Measurements from ENCODE around the gene APOL3.

Gene APOL3

GRCh38 chr22:36197514-36198146 is 37.1 kb upstream of the APOL3 start:
- TF ChIP-seq, protein P1, sequence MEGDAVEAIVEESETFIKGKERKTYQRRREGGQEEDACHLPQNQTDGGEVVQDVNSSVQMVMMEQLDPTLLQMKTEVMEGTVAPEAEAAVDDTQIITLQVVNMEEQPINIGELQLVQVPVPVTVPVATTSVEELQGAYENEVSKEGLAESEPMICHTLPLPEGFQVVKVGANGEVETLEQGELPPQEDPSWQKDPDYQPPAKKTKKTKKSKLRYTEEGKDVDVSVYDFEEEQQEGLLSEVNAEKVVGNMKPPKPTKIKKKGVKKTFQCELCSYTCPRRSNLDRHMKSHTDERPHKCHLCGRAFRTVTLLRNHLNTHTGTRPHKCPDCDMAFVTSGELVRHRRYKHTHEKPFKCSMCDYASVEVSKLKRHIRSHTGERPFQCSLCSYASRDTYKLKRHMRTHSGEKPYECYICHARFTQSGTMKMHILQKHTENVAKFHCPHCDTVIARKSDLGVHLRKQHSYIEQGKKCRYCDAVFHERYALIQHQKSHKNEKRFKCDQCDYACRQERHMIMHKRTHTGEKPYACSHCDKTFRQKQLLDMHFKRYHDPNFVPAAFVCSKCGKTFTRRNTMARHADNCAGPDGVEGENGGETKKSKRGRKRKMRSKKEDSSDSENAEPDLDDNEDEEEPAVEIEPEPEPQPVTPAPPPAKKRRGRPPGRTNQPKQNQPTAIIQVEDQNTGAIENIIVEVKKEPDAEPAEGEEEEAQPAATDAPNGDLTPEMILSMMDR (IDR thresholded peaks at IDR 0.05): no peak
- DNase-seq (ENCODE audit: low spot score): peak; percentile 73
- Histone ChIP-seq H3K4me3 (no peak overlapping the region), H3K27ac (peak overlapping the region in 1 of 2 donors; percentile 74)

DNA sequence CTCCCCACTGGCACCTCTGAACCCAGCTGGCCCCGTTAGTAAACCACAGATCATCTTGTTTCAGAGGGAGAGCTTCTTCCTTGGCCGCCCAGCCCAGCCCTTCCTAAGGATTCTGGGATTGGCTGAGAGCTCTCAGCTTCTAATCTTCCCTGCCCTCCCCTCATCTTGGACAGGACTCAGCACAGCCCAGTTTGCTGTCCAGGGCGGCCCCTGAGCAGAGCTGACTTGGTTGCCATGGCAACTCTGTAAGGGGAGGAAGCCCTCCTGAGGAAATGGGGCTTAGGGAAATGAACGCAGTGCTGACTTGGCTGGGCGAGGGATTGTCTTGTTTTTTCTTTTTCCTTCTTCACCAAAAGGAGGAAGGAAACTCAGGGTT is 36.5 kb upstream of the APOL3 start:
- Histone ChIP-seq H3K4me3 (no peak overlapping the region), H3K27ac (peak overlapping the region in 1 of 2 donors; percentile 74)
- TF ChIP-seq, protein P1 (IDR thresholded peaks at IDR 0.05): no peak
- peak; percentile 76 for DNase-seq (ENCODE audit: low spot score)

DNA sequence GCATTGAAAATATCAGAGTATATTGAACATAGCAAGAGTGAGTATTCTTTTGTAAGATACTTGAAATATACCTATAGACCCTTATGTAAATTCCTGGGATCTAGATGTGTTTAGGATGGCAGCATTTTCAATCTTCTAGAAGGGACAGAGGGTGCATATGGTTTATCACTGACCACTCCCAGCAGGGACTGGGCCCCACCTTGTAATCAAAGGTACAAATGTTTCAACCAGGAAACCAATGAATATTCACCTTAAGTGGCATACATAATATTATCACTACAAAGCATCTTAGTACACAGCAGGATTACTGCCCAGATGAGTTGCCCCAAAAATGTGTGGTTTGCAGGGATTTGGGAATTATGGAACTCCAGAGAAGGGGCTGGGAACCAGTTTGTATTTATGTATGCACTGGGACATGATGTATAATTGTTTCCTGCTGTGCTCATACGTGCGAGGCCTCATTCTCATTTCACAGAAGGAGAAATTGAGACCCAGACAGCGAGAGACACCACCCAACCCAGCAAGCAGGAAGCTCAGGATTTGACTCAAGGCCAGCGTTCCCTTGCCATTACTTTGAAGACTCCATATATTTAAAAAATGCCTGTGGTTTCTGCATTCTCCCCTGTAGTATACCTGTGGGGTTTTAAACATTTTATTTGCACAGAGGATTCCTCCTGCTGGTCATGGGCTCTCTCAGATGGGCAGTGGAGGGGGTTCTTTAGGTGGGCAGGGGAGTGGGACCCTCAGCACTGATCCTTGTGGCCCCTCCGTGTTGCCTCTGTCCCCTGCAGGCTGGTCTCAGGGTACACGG is 35.9 kb upstream of the APOL3 start:
- Histone ChIP-seq H3K4me3 (no peak overlapping the region), H3K27ac (peak overlapping the region in 1 of 2 donors; percentile 74)
- TF ChIP-seq, protein P1 (IDR thresholded peaks at IDR 0.05): no peak
- DNase-seq (ENCODE audit: low spot score): no peak

GRCh38 chr22:36194971-36195370 is 34.4 kb upstream of the APOL3 start:
- DNase-seq (ENCODE audit: low spot score): peak; percentile 78
- TF ChIP-seq, protein P1 (IDR thresholded peaks at IDR 0.05): peak; percentile 69
- no peak overlapping the region for H3K27ac ChIP-seq
- no peak overlapping the region for H3K4me3 ChIP-seq

DNA sequence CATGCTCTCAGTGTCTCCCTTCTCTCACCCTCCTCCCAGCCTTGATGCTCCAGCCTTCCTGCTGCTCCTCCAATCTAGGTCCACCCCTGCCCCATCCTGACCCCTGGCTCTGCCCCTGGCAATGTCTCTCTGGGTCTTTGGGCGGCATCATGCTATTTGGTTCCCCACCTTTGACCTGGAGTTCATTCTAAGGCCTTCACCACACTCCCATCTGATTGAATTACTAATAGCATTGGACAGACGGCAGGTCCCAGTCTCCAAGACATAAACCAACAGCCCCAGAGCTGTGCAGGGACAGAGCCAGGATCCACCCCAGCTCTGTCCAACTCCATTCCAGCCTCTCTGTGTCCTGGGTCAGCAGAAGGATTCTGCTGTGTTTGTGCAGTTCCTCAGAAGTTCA is 33.8 kb upstream of the APOL3 start:
- peak; percentile 57 for DNase-seq (ENCODE audit: low spot score)
- TF ChIP-seq, protein P1 (IDR thresholded peaks at IDR 0.05): no peak
- Histone ChIP-seq H3K4me3 (no peak overlapping the region), H3K27ac (no peak overlapping the region)

DNA sequence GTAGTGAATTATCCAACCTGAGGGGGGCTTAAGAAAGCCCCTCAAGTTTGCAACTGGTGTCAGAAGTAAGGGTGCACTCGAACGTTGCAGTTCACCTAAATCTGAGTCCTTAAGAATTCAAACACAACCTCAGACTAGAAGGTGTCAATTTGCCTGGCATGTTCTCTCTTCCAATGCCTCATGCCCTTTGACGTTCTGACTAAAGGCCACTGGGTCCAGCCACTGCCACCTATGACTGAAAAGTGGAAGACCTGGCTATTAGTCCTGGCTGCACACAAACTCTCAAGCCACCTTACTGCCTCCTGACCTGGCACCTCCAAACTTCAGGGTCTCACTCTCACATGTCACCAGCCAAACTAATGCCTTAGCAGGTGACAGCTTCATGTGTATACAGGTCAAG is 33.0 kb upstream of the APOL3 start:
- TF ChIP-seq, protein P1 (IDR thresholded peaks at IDR 0.05): no peak
- peak; percentile 43 for DNase-seq (ENCODE audit: low spot score)
- Histone ChIP-seq H3K27ac (no peak overlapping the region), H3K4me3 (no peak overlapping the region)

GRCh38 chr22:36193171-36193570 is 32.6 kb upstream of the APOL3 start:
- TF ChIP-seq, protein P1 (IDR thresholded peaks at IDR 0.05): no peak
- DNase-seq (ENCODE audit: low spot score): peak; percentile 64
- Histone ChIP-seq H3K27ac (no peak overlapping the region), H3K4me3 (no peak overlapping the region)
